DND-41 (cell line): Measurements from ENCODE around the gene FEZF2.

Experiments
- ATAC-seq: fragments of 200-7000 bp; cut with Tn5 transposase; 3 replicates; pipeline ENCODE4 v1.9.1; 2021; ENCODE audit warnings: low read depth; ENCODE audit not compliant: insufficient read depth
- DNase-seq: peaks from one replicate; pipeline ENCODE4 v3.0.0-alpha.2; 2020
- H2AFZ ChIP-seq: 2 replicates; pipeline ENCODE4 v1.6.0; 2012; ENCODE audit warnings: low read depth, low read length
- H3K27ac ChIP-seq: 2 replicates; pipeline ENCODE4 v1.5.1; 2012; ENCODE audit warnings: low read length, inconsistent platforms
- H3K27me3 ChIP-seq: fragments of 200-600 bp; sonication (generic); 2 replicates; pipeline ENCODE4 v1.6.0; 2012; ENCODE audit warnings: low read length, mild to moderate bottlenecking, inconsistent platforms; ENCODE audit not compliant: insufficient read depth, poor library complexity
- H3K36me3 ChIP-seq: 2 replicates; pipeline ENCODE4 v1.5.1; 2012; ENCODE audit warnings: low read length, inconsistent platforms; ENCODE audit not compliant: insufficient read depth
- H3K4me1 ChIP-seq: 2 replicates; pipeline ENCODE4 v1.5.1; 2012; ENCODE audit warnings: mild to moderate bottlenecking, low read length; ENCODE audit not compliant: insufficient read depth
- H3K4me2 ChIP-seq: 2 replicates; pipeline ENCODE4 v1.6.0; 2012; ENCODE audit warnings: mild to moderate bottlenecking, moderate library complexity, low read length, inconsistent platforms; ENCODE audit not compliant: insufficient read depth
- H3K4me3 ChIP-seq, 2 experiments: fragments of 200-600 bp in 1 of 2; shearing (Covaris generic) in 1 of 2; 2 replicates each; pipeline ENCODE4 v1.5.1; 2012 to 2016; ENCODE audit warnings: inconsistent platforms in 2 of 2, low read length in 2 of 2, mild to moderate bottlenecking in 2 of 2, low read depth in 1 of 2, moderate library complexity in 1 of 2
- H3K79me2 ChIP-seq: 2 replicates; pipeline ENCODE4 v1.6.0; 2012; ENCODE audit warnings: low read length, inconsistent platforms; ENCODE audit not compliant: insufficient read depth
- H3K9ac ChIP-seq: 2 replicates; pipeline ENCODE4 v1.6.0; 2012; ENCODE audit warnings: low read depth, mild to moderate bottlenecking, inconsistent platforms, low read length, moderate library complexity
- H3K9me3 ChIP-seq: 2 replicates; pipeline ENCODE4 v1.5.1; 2012; ENCODE audit warnings: low read length, moderate library complexity, mild to moderate bottlenecking, inconsistent platforms; ENCODE audit not compliant: insufficient read depth, severe bottlenecking
- H4K20me1 ChIP-seq: 2 replicates; pipeline ENCODE4 v1.6.0; 2012; ENCODE audit warnings: low read length; ENCODE audit not compliant: insufficient read depth
- EZH2 ChIP-seq: IDR thresholded peaks from 3 replicates; pipeline ENCODE4 v1.6.1; 2012; ENCODE audit warnings: borderline replicate concordance, low read depth, mild to moderate bottlenecking, moderate library complexity, low read length, inconsistent platforms; ENCODE audit not compliant: severe bottlenecking
- TF ChIP-seq, protein P1 (sequence below): IDR thresholded peaks from 2 replicates; pipeline ENCODE4 v1.5.1; 2012; ENCODE audit warnings: borderline replicate concordance, low read length, moderate library complexity, mild to moderate bottlenecking; ENCODE audit not compliant: poor library complexity, severe bottlenecking; ENCODE audit errors: extremely low read depth

FEZF2 gene

DNA sequence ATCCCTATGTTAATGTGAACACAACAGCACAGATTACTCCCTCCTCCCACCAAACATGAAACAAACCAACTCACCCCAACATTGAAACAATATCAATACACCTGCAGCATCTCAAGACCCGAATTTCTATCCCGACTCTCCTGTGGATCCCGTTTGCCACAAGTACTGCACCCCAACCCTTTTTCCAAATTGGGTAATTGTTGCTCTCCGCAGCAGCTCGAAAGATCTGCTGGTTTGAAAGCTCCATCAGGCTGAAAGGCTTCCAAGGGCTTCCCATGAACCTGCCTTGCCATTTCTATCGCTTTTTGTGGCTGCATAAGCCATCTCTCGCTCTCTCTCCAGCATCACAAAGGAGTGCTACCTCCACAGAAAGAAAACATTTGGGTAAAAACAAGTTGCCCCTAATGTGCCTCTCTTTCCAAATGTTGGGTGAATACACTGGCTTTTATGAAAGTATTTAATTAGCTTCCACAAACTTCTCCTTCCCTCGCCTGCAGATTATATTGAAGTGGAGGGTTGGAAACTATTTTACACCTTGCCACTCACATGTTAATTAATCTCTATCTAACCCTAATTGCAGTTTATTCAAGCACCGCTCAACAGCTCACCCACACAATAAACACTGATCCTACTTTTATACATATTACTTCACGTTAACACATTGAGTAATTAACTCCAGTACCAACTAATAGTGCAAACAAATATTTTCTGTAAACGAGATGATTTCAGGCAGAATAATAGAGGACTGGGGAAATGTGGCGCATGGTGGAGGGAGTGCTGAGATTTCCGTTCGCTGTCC lies 2.5 kb upstream of the FEZF2 start:
- H3K9ac ChIP-seq, result no peak overlapping the region
- no peak overlapping the region for H2AFZ ChIP-seq
- H3K9me3 ChIP-seq, result no peaks in the 10 kb centered on the region
- no peak overlapping the region for H3K27ac ChIP-seq
- DNase-seq (no peak), ATAC-seq (no peak)
- no peaks in the 10 kb centered on the region for H3K79me2 ChIP-seq
- H3K27me3 ChIP-seq, result peaks cover under 1% of the 10 kb centered on the region
- no peaks in the 10 kb centered on the region for H4K20me1 ChIP-seq
- H3K36me3 ChIP-seq, result no peaks in the 10 kb centered on the region
- H3K4me2 ChIP-seq, result no peak overlapping the region
- no peaks in the 10 kb centered on the region for H3K4me1 ChIP-seq
- no peak overlapping the region for H3K4me3 ChIP-seq
- TF ChIP-seq, protein P1, sequence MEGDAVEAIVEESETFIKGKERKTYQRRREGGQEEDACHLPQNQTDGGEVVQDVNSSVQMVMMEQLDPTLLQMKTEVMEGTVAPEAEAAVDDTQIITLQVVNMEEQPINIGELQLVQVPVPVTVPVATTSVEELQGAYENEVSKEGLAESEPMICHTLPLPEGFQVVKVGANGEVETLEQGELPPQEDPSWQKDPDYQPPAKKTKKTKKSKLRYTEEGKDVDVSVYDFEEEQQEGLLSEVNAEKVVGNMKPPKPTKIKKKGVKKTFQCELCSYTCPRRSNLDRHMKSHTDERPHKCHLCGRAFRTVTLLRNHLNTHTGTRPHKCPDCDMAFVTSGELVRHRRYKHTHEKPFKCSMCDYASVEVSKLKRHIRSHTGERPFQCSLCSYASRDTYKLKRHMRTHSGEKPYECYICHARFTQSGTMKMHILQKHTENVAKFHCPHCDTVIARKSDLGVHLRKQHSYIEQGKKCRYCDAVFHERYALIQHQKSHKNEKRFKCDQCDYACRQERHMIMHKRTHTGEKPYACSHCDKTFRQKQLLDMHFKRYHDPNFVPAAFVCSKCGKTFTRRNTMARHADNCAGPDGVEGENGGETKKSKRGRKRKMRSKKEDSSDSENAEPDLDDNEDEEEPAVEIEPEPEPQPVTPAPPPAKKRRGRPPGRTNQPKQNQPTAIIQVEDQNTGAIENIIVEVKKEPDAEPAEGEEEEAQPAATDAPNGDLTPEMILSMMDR, result no peak
- no peak for TF ChIP-seq EZH2

DNA sequence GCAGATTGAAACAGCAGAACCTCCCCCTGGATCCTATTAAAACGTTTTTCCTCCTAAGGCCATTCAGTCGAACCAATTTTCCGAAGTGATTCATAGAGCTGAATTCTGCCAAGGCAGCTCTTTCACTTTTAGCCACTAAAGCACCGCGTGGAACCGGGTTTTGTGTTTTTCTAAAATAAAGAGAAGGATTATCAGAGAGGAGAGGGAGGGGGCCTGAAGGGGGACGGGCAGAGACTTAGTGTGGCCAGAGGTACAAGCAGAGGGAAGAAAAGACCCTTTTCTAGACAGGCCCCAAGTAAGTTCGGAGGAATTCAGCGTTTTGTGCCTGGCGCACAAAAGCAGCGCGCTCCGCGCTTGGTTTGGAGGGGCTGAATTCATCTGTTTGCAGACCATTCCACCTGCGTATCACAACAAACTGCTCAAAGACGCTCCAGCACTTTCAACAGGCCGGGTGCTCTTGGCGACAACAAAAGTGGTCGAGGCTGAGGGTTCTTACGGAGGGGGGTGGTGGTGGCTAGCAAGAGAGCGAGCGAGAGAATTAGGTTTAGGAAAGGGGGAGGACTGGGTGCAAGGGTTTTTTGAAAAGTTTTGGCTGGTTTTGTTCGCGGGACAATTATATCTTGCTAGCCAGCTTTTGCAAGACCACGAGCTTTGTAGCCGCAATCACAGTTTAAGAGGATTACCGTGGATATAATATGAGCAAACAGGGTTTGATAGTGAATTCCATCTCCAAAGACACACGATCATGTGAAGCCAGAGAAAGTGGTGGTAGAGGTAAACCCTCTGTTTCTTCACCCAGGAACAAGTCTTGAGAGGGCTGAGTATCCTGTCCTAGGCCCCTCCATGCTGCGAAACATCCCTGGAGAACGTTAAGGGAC lies 1.2 kb upstream of the FEZF2 start:
- H3K9me3 ChIP-seq, result no peaks in the 10 kb centered on the region
- H3K27ac ChIP-seq, result no peak overlapping the region
- H3K4me3 ChIP-seq, result no peak overlapping the region
- no peak overlapping the region for H3K4me2 ChIP-seq
- H3K9ac ChIP-seq, result no peak overlapping the region
- no peaks in the 10 kb centered on the region for H3K36me3 ChIP-seq
- H3K79me2 ChIP-seq, result no peaks in the 10 kb centered on the region
- no peak overlapping the region for H2AFZ ChIP-seq
- no peaks in the 10 kb centered on the region for H4K20me1 ChIP-seq
- DNase-seq, result no peak
- no peaks in the 10 kb centered on the region for H3K4me1 ChIP-seq
- no peak for ATAC-seq
- H3K27me3 ChIP-seq, result no peaks in the 10 kb centered on the region
- TF ChIP-seq, protein P1, result no peak
- TF ChIP-seq EZH2, result no peak

DNA sequence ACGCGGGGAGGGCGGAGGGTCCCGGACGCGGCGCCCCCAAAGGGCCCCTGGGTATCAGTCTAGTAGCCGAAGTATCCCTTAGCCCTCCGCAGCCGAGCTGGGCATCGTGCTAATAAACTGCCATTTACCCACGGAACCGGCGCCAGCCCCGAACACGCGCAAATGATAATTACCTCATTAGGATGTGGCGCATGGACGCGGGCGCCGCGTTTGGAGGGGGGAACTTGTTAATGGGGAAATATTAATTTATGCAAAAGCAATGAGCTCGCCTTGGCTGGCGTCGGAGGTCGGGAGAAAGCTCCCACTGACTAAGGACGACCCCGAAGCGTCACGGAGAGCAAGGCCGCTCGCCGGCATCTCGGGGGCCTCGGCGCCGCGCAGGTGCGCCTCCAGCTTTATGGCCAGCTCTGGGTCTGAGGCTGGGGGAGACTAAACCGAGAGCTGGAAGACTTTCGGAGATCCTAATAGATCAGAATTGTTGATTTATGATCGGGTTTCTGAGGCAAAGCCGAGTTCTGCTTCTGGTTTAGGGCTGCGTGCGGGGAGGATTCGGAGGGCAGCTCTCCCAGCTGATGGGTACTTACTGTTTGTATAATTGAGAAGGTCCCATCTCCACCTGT lies 474 bp upstream of the FEZF2 start:
- no peak overlapping the region for H3K9ac ChIP-seq
- H3K9me3 ChIP-seq, result no peaks in the 10 kb centered on the region
- H3K4me1 ChIP-seq, result no peaks in the 10 kb centered on the region
- no peak for TF ChIP-seq EZH2
- TF ChIP-seq, protein P1, result no peak
- no peak for ATAC-seq
- H3K4me2 ChIP-seq, result no peak overlapping the region
- H3K27me3 ChIP-seq, result no peaks in the 10 kb centered on the region
- H4K20me1 ChIP-seq, result no peaks in the 10 kb centered on the region
- no peak overlapping the region for H2AFZ ChIP-seq
- DNase-seq, result no peak
- no peak overlapping the region for H3K27ac ChIP-seq
- H3K79me2 ChIP-seq, result no peaks in the 10 kb centered on the region
- H3K4me3 ChIP-seq, result no peak overlapping the region
- no peaks in the 10 kb centered on the region for H3K36me3 ChIP-seq
